ENCODE results near the gene SERPINB6.

DNA sequence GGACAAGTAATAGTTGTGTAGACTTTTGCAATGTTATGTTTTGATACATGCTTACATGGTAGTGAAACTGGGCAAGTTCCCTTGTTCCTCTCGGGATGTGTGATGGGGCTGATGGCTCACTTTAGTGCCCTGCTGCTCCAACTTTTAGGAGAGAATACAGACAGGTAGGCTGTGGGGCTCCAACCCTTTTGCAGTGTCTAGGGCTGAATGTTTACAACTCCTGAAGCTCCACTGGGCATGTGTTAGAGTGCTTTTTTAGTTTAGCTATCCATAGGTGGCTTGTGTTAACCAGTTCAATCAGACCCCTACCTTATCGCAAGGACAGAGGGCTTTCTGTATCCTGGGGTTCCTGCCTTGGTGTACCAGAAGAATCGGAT, 33.8 kb downstream of the SERPINB6 start:
- TF ChIP-seq, protein P1, sequence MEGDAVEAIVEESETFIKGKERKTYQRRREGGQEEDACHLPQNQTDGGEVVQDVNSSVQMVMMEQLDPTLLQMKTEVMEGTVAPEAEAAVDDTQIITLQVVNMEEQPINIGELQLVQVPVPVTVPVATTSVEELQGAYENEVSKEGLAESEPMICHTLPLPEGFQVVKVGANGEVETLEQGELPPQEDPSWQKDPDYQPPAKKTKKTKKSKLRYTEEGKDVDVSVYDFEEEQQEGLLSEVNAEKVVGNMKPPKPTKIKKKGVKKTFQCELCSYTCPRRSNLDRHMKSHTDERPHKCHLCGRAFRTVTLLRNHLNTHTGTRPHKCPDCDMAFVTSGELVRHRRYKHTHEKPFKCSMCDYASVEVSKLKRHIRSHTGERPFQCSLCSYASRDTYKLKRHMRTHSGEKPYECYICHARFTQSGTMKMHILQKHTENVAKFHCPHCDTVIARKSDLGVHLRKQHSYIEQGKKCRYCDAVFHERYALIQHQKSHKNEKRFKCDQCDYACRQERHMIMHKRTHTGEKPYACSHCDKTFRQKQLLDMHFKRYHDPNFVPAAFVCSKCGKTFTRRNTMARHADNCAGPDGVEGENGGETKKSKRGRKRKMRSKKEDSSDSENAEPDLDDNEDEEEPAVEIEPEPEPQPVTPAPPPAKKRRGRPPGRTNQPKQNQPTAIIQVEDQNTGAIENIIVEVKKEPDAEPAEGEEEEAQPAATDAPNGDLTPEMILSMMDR (IDR thresholded peaks at IDR 0.05 in 8 of 11, conservative IDR thresholded peaks at IDR 0.05 in 3 of 11): no peak
- TF ChIP-seq POLR2A (IDR thresholded peaks at IDR 0.05) (no peak), POLR2AphosphoS5 (IDR thresholded peaks at IDR 0.05) (no peak)
